Uterus (tissue), 2 donors: Measurements from ENCODE around the gene TMEM120A.

Experiments used
- CTCF ChIP-seq, 4 experiments: fragments of 200-600 bp in 2 of 4; fragments of 450-650 bp in 2 of 4; sonication (generic) in 2 of 4; IDR thresholded peaks; one replicate each; pipeline ENCODE4 v1.5.1; 2016 to 2019; ENCODE audit warnings: antibody characterized with exemption in 4 of 4, mild to moderate bottlenecking in 2 of 4, moderate library complexity in 1 of 4
- POLR2A ChIP-seq, 2 donors: fragments of 450-650 bp; IDR thresholded peaks; one replicate each; pipeline ENCODE4 v1.6.1; 2016; ENCODE audit warnings: antibody characterized with exemption in 2 of 2, mild to moderate bottlenecking in 1 of 2, moderate library complexity in 1 of 2

GRCh38 chr7:76008156-76008687 lies 13.8 kb upstream of the TMEM120A start:
- TF ChIP-seq CTCF (IDR thresholded peaks at IDR 0.05) (no peak), POLR2A (IDR thresholded peaks at IDR 0.05) (no peak)
